GM10266 (cell line): Measurements from ENCODE around the gene ZNF197.
A peak's percentile ranks its signal among the peaks of the same experiment; 100 is the strongest.

Source experiments
- DNase-seq: peaks from one replicate; pipeline ENCODE4 v3.0.0; 2012; ENCODE audit errors: extremely low spot score
- CTCF ChIP-seq: IDR thresholded peaks from 2 replicates; pipeline ENCODE4 v1.5.1; 2012; ENCODE audit warnings: mild to moderate bottlenecking, low read depth; ENCODE audit not compliant: control insufficient read depth, insufficient read depth; ENCODE audit errors: missing control alignments

ZNF197 gene

GRCh38 chr3:44685128-44685800, 60.4 kb downstream of the ZNF197 start:
- TF ChIP-seq CTCF, result no peak
- peak; percentile 83 for DNase-seq

- DNase-seq, result no peak
- no peak for TF ChIP-seq CTCF
Measured at GRCh38 chr3:44687898-44688297, 63.1 kb downstream of the ZNF197 start.
